Activated CD8-positive, alpha-beta memory T cell treated with anti-CD3 and anti-CD28 coated beads for 48 hours (primary cell): ENCODE data around the gene FAAH2.
"Not testable (repeated sequence)": the region's sequence is repeated elsewhere in the genome, so short reads cannot be mapped to it uniquely, and the experiment has no call there.

Source experiments
- DNase-seq, 3 experiments: peaks; one replicate each; pipeline ENCODE4 v3.0.0-alpha.2; 2020; ENCODE audit warnings: low read depth in 2 of 3, low spot score in 2 of 3

FAAH2 gene

GRCh38 chrX:57286507-57287251, at the start of gene FAAH2:
FAAH2 (plus strand) TSS chrX:57286706; CDS start chrX:57286826, 120 bp downstream.
- DNase-seq = peak in 1 of 3 experiments; percentile 4

- DNase-seq = no peak
These were observed 44.5 kb upstream of the FAAH2 start for GRCh38 chrX:57241967-57242366.

GRCh38 chrX:57251965-57252364, 34.5 kb upstream of the FAAH2 start:
- no peak for DNase-seq

- no peak for DNase-seq
These were observed 21.4 kb upstream of the FAAH2 start for GRCh38 chrX:57265126-57265525.

- no peak for DNase-seq
These were observed 20.2 kb upstream of the FAAH2 start for GRCh38 chrX:57266275-57266674.

- DNase-seq = no peak
These were observed 19.6 kb upstream of the FAAH2 start for GRCh38 chrX:57266871-57267270.

GRCh38 chrX:57267308-57267707, 19.2 kb upstream of the FAAH2 start:
- DNase-seq = no peak

GRCh38 chrX:57270980-57271379, 15.5 kb upstream of the FAAH2 start:
- DNase-seq = no peak

- no peak for DNase-seq
These were observed 3.9 kb upstream of the FAAH2 start for GRCh38 chrX:57282568-57282967.

GRCh38 chrX:57285001-57285400, 1.5 kb upstream of the FAAH2 start:
- DNase-seq = no peak

- DNase-seq = no peak
These were observed 2.6 kb downstream of the FAAH2 start for GRCh38 chrX:57289089-57289488.

GRCh38 chrX:57294961-57295360, 8.5 kb downstream of the FAAH2 start:
- DNase-seq = no peak

GRCh38 chrX:57295679-57296078, 9.2 kb downstream of the FAAH2 start:
- DNase-seq = not testable (repeated sequence)

- no peak for DNase-seq
These were observed 27.2 kb downstream of the FAAH2 start for GRCh38 chrX:57313583-57314215.

- DNase-seq = no peak
These were observed 42.5 kb downstream of the FAAH2 start for GRCh38 chrX:57329008-57329407.

GRCh38 chrX:57335790-57336189, 49.3 kb downstream of the FAAH2 start:
- not testable (repeated sequence) for DNase-seq

- DNase-seq = no peak
These were observed 67.1 kb downstream of the FAAH2 start for GRCh38 chrX:57353472-57354132.

- DNase-seq = no peak
These were observed 77.6 kb downstream of the FAAH2 start for GRCh38 chrX:57364145-57364544.

- DNase-seq = no peak
These were observed 79.9 kb downstream of the FAAH2 start for GRCh38 chrX:57366430-57366829.

- no peak for DNase-seq
These were observed 81.1 kb downstream of the FAAH2 start for GRCh38 chrX:57367649-57368048.

- DNase-seq = no peak
These were observed 81.7 kb downstream of the FAAH2 start for GRCh38 chrX:57368158-57368557.

GRCh38 chrX:57379296-57379695, 92.8 kb downstream of the FAAH2 start:
- DNase-seq = no peak
